HEK293 (cell line): Measurements from ENCODE around the gene FOXO6.

Source experiments
- MZF1 ChIP-seq: fragments of 450-650 bp; formaldehyde crosslinking; IDR thresholded peaks from 2 replicates; pipeline ENCODE4 v1.5.1; 2017; ENCODE audit warnings: missing biosample characterization, missing genetic modification characterization, borderline replicate concordance
- TF ChIP-seq, protein P1 (sequence below): fragments of 450-650 bp; formaldehyde crosslinking; IDR thresholded peaks from 2 replicates; pipeline ENCODE4 v1.5.1; 2016; ENCODE audit warnings: missing biosample characterization, missing genetic modification characterization

DNA sequence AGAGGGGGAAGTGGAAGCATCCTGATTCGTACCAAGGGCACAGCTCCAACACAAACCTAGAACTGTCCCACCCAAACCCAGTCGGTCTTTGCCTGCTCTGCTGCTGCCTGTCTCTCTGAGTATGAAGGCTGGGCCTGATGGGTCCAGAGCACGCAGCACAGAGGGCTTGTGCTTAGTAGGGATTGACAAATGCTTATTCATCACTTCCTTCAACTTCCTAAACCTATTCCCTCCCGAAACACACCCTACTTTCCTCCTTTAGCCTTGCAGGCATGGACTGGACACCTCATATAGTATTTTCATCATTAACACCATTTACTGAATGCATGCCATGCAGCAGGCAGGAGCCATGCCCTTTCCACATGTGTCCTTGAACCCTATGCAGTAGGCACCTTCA is 31.3 kb downstream of the FOXO6 start:
- TF ChIP-seq, protein P1, sequence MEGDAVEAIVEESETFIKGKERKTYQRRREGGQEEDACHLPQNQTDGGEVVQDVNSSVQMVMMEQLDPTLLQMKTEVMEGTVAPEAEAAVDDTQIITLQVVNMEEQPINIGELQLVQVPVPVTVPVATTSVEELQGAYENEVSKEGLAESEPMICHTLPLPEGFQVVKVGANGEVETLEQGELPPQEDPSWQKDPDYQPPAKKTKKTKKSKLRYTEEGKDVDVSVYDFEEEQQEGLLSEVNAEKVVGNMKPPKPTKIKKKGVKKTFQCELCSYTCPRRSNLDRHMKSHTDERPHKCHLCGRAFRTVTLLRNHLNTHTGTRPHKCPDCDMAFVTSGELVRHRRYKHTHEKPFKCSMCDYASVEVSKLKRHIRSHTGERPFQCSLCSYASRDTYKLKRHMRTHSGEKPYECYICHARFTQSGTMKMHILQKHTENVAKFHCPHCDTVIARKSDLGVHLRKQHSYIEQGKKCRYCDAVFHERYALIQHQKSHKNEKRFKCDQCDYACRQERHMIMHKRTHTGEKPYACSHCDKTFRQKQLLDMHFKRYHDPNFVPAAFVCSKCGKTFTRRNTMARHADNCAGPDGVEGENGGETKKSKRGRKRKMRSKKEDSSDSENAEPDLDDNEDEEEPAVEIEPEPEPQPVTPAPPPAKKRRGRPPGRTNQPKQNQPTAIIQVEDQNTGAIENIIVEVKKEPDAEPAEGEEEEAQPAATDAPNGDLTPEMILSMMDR (tag by site-specific recombination), result no peak
- TF ChIP-seq MZF1 (tag by site-specific recombination), result no peak
